HG03280 (cell line): ENCODE measurements around the gene CTDSPL.

Experiments
- ATAC-seq: cut with Tn5 transposase; IDR thresholded peaks from one replicate; pipeline ENCODE4 v1.9.1; 2021; ENCODE audit warnings: mild to moderate bottlenecking, moderate library complexity; ENCODE audit not compliant: unreplicated experiment

The CTDSPL gene

DNA sequence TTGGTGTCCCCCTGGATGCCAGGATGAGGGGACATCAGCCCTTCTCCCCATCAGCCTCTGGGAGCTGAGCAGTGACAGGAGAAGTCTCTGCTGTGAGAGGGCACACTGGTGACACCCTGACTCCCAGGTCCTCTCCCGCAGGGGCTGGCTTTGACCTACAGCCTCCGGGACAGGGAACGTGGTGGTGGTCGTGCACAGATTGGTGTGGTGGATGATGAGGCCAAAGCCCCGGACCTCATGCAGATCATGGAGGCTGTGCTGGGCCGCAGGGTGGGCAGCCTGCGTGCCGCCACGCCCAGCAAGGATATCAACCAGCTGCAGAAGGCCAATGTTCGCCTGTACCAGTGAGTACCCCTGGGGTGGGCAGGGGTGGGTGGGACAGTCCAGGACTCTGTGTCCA is 135.7 kb downstream of the CTDSPL start:
- no peak for ATAC-seq

DNA sequence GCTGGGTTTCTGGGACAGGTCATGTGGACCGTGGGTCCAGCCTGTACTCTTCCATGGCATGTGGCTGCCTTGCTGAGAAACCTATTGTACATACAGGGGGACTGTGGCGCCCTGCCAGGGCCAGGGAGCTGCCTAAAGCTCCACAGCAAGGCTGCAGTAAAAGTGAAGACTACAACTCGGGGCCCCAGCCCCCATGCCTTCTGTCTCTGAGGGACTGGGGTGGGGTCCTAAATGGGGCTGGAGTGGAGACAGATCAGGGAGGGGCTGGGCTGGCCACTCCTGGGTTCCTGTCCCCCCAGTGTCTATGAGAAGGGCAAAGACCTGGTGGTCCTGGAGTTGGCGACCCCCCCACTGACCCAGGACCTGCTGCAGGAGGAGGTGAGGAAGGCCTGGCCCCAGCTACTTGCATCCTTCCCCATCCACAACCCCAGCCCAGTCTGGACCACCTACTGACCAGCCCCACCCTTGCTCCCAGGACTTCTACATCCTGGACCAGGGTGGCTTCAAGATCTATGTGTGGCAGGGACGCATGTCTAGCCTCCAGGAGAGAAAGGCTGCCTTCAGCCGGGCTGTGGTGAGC is 136.2 kb downstream of the CTDSPL start:
- no peak for ATAC-seq

DNA sequence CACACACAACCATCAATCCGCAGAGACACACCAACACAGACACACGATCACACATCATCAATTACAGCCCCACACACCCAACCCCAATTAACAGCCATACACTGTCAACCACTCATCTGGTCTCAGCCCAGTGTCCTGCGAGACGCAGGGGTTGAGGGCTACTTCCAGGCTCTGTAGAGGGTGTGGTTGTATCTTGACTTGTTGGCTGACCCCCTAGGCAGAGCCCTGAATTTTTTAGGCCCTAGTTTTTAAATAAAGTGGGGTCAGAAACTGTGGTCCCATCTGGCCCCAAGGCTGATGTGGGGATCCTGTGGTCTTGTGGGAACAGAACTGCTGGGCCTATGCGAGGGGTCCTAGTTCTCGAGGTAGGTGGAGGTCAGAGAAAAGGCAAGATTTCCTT is 138.2 kb downstream of the CTDSPL start:
- no peak for ATAC-seq

DNA sequence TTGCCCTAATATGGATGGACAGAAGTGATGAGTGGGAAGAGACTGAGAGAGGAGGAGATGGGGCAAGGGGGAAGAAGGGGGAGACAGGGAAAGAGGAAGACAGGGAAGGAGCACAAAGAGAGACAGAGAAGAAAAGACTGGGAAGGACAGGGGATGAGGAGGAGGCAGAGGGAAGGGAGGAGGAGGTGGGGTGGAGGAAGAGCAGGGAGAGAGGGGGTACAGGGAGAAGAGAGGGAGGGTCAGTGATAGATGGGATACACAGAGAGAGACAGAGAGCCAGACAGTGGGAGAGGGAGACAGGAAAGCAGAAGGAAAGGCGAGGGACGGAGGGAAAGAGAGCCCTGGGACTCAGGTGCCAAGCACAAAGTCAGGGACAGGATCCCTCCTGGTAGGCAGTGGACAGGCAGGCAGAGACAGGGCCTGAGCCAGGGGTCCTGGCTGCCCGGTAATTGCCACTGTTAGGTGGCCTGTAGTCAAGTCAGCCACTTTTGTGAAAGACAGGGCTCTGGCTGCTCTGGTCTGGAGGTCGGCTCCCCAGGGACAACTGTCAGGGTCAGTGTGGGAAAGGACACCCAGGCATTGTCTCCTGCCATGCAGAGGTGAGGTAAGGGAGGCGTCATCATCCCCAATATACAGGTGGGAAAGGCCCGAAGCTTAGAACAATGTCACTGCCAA is 138.7 kb downstream of the CTDSPL start:
- no peak for ATAC-seq

DNA sequence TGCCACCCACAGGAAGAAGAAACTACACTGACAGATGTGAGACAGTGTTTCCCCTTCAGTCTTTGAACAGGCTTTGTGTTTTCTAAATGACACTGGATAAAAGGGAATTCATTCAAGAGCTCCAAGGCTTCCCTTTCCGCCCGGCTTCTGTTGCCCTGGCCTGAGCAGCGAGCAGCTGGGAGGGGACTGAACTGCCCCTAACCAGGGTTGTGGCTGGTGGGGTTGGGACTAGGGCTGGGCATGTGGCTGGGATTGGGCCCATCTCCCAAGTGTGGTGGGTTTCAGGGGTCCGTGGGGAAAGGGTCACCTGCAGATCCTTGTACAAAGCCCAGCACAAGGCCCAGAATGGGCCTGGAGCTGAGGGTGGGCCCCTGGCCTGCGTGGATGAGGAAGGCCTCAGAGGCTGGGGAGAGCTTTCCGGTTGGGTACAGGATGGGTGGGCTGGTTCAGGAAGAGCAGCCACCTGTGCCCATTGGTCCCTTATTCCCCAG is 139.3 kb downstream of the CTDSPL start:
- no peak for ATAC-seq

DNA sequence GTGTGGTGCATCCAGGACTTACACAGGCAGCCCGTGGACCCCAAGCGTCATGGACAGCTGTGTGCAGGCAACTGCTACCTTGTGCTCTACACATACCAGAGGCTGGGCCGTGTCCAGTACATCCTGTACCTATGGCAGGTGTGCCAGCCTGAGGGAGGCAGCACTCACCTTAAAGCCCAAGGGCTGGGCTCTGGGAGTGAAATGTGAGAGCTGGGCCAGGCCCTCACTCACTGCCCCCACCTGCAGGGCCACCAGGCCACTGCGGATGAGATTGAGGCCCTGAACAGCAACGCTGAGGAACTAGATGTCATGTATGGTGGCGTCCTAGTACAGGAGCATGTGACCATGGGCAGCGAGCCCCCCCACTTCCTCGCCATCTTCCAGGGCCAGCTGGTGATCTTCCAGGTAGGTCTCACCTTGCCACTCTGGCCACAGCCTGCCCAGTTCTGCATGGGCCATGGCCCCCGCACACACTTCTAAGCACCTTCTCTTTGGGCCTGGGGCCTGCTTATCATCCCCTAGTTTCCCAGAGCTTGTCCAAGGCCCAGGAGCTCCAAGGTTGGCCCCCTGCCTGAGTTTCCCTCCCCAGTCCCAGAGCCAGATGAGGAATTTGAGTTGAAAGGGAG is 139.9 kb downstream of the CTDSPL start:
- no peak for ATAC-seq

DNA sequence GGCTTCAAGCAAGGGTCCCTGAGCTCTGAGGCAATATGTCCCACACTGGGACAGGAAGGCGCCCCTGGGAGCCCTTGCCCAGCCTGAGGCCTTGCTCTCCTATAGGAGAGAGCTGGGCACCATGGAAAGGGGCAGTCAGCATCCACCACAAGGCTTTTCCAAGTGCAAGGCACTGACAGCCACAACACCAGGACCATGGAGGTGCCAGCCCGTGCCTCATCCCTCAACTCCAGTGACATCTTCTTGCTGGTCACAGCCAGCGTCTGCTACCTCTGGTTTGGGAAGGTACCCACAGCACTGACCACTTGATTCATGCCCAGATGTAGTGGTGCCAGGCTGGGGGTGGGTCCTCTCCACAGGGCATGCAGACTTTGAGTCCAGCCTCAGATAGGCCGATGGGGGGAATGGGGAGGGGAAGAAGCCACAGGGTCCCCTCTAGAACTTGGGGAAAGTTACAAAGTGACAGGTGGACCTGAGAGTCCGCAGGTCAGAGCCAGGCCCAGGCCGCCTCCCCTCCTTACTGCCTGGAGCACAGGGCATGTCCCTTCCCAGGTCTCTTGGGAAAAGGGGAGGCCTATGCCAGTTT is 140.7 kb downstream of the CTDSPL start:
- no peak for ATAC-seq

DNA sequence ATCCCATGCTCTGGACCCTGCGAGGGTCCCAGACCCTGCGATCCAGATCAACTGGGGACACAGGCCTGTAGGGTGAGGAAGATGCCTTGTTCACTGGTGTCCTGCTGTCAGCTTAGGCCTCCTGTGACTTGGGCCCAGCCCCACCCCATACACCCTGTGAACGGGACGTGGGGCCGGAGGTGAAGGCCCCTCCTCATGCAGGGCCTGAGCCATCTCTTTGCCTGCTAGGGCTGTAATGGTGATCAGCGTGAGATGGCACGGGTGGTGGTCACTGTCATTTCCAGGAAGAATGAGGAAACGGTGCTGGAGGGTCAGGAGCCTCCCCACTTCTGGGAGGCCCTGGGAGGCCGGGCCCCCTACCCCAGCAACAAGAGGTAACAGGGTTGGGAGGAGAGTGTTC is 141.3 kb downstream of the CTDSPL start:
- no peak for ATAC-seq

DNA sequence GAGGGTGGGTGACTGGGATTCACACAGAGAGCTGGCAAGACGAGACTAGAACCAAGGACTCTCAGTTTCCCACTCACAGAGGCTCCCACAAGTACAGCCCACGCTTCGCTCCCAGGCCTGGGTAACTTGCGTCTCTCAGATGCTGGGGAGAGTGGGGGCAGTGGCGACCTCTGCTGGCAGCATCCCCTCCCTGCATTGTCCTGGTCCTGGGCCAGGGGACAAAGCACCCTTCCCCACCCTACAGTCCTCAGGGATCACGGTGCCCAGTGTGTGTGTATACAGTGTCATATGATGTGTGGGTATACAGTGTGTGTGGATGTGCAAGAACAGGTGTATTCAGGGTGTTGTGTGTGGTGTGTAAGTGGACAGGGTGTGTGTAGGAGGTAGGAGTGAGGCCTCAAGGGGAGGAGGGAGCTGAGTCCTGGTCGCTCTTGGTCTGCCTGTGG is 141.7 kb downstream of the CTDSPL start:
- no peak for ATAC-seq

DNA sequence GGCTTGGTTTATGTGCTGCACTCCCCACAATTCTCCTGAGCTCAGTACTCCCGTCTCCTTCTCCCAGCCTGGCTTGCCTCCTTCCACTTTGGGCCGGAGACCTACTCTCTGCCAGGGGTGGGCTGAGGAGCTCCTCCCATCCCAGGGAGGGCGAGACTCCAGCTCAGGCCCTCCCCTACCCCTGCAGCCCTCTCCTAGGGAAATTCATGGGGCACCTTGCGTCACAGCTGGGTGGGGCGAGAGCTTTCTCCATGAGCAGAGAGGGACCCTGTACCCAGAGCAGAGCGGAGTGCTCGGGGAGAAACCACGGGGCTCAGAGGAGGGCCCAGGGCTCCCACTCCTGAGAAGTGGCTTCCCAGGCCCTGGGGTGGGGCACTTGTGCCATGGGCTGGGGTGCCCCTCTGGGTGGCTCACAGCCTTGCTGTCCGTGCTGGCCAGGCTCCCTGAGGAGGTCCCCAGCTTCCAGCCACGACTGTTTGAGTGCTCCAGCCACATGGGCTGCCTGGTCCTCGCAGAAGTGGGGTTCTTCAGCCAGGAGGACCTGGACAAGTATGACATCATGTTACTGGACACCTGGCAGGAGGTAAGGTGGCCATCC is 142.2 kb downstream of the CTDSPL start:
- no peak for ATAC-seq

DNA sequence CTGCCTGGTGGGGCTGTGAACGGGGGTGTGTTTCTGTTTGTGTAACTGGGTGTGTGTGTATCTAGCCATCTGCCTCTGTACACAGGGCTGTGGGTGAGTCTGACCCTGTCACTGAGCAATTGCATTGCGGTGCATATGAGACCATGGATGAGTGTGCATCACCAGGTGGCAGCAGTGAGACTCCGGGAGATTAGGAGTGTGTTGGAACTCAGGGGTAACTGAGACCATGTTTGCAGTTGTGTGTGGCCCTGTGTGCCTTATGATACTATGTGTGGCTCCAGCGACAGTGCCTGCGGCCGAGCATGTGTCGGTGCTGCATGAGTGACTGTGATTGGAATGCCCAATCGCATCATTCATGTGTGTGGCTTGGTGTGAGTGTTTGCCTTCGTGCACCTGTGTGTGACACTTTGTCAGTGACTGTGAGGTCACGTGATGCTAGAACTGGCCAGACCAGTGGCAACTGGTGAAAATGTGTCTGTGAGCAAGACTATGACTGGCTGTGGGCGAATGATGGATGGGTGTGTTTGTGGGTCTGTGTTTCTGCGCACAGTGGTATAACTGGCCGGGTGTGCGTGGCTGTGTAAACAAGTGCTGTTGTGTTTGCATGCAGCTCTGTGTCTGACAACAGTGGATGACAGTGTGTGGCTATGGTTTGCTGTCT is 142.9 kb downstream of the CTDSPL start:
- no peak for ATAC-seq

DNA sequence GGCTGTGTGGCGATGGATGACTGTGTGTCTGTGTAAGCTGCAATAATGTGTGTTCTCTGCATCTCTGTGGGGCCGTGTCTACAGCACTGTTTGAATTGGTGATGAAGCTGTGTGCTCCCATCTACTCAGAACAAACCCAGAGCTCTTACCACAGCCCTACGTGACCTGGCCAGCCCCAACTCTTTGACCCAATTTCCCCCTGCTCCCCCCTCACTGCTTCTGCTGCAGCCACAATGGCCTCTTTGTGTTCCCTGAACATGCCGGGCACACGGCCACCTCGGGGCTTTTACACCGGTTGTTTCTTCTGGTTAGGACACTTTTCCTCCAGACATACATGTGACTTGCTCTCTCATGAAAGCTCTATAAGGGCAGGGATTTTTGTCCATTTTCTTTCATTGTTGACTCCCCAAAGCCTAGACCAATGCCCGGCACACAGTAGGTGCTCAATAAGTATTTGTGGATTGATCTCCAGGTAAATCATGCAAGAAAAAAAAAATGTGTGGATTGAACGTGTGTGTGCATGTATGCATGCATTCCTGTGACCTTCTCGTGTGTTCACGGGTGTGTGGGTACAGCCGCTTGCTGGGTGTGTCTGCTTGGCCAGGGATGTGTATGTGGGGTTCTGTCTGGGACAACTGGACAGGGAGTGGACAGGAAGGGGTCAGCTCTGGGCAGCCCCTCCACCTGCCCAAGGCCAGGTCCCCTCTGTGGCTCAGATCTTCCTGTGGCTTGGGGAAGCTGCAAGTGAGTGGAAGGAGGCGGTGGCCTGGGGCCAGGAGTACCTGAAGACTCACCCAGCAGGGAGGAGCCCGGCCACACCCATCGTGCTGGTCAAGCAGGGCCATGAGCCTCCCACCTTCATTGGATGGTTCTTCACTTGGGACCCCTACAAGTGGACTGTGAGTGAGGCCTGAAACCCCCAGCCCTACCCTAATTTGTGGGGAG is 143.7 kb downstream of the CTDSPL start:
- no peak for ATAC-seq

DNA sequence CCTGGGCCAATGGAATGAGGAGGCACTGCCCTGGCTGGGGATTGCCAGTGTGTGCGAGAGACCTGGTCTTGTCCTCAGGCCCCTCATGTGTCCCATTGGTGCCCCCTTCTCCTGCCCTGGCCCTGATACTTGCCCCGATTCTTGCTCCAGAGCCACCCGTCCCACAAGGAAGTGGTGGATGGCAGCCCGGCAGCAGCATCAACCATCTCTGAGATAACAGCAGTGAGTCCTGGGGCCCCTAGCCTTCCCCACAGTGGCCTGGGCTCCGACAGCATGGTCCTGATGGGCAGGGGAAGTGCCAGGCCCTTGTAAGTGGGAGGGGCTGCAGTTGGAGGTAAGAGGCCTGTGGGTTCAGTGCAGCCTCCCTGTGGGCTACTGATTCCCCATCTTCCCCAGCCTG is 144.4 kb downstream of the CTDSPL start:
- ATAC-seq = no peak

DNA sequence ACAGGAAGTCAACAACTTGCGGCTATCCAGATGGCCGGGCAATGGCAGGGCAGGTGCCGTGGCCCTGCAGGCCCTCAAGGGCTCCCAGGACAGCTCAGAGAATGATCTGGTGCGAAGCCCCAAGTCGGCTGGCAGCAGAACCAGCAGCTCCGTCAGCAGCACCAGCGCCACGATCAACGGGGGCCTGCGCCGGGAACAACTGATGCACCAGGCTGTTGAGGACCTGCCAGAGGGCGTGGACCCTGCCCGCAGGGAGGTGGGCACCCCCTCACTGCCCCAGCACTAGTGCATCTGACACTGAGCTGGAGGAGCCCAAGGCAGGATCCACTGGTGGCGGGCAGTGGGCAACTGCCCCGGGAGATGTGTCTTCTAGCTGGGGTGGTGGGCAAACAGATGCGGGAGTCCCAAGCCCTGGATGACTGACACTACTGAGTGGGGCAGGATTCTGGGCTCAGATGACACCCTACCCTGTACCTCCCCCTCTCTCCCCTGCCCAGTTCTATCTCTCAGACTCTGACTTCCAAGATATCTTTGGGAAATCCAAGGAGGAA is 144.8 kb downstream of the CTDSPL start:
- no peak for ATAC-seq

DNA sequence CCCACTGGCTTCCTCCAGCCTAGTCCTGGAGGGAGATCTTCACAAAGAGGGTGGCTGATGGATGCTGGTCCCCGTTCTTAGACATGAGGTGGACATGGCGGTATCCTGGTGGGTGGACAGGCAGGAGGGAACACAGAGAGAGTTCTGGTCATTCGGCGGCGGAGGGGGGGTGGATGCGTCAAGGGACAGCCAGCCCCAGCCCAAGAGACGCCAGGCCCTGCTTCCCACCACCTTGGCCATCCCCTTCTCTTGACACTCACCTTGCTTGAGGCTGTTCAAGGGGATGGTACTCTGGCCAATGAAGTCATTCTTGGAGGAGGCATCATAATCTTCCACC is 146.0 kb downstream of the CTDSPL start:
- no peak for ATAC-seq

DNA sequence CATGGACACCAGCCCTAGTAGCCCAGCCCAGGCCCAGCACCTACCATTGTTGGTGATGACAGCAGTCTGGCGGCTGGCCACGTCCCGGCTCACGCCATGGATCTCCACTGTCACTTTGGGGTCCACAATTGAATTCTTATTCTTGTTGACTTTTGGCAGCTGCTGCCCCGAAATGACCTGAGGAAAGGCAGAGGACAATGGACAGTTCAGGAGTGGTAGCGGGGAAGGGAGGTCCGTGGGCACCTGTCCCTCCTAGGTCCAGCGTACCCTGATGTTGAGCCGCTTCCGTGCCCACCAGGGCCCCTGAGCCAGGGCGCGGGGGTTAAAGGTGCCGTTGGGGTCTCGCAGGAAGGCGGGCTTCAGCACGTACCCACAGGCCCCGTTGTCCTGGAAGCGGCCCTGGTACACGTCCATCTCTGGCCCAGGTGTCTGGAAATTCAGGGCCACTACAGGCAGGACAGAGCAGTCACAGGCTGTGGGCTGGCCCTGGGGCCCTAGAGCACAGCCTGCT is 146.6 kb downstream of the CTDSPL start:
- no peak for ATAC-seq

DNA sequence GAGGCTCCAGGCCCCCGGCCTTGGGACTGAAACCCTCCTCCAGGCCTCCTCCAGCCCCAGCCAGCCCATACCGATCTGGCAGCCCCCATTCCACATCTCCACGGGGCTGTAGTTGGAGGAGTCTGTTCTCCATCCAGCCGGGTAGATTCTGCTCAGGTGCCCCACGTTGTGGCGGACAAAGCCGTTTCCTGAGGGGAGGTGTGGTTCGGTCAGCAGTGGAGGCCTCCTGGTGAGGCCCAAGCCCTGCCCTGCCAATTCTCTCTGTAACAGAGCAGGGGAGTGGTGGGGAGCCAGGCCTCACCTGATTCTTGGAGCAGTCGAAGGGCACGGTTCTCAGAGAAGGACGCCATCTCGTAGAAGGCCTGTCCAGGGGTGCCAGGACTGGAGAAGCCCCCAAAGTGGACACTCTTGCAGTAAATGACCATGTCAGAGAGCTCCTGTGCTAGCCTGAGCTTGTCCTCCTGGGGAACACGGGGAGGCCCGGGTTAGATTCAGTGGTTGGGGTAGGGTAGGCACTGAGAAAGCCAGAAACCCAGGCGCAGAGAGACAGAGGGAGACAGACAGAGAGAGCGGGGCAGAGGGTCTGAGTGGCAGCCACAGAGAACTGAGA is 147.4 kb downstream of the CTDSPL start:
- no peak for ATAC-seq

DNA sequence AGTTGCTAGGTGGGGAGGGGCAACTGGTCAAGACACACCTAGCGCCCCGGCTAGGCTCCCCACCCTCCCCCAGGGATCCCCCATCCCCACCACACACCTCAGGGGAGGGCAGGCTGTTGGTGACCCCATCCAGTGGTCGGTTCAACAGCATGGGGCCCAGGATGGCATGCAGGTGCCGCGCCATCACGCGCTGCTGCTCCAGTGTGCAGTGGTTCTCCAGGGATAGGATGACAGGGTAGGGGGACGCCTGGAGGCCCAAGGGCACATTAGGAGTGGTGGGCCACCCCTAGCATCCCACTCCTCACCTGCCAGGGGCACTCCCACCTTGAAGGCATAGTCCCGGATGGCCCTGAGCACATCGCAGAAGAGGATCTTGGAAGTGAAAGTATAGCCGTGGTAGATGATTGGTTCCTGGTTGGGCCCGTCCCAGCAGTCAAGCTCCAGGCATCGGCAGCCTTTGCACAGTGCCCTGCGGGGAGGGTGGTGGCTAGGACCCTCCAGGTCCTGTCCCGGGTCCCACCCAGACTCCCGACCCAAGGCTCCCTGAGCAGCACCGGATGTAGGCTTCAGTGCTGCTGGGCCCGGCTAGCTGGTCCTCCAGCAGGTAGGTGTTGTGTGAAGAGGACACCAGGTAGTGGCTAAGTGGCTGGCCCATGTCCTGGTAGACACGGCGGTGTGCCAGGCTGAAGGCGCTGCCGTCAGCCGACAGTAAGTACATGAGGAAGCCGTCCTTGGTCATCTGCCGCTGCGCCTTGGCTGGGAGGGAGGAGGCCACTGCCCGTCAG is 148.3 kb downstream of the CTDSPL start:
- no peak for ATAC-seq
